Smooth muscle cell of bladder (primary cell): Measurements from ENCODE around the gene FCSK. TPM values are rescaled to one million over a fixed set of nuclear protein-coding genes. Genes with fewer than 3 reads are reported as not detected.

ENCODE experiments used
- total RNA-seq: library from RNA; depleted of rRNA; stranded (reverse); fragments of >200 nt; gene quantifications from 2 replicates; pipeline ENCODE4 v1.2.3, GENCODE V29; 2014

The FCSK gene
- total RNA-seq: 6.3 and 7.7 TPM in 2 replicates

DNA sequence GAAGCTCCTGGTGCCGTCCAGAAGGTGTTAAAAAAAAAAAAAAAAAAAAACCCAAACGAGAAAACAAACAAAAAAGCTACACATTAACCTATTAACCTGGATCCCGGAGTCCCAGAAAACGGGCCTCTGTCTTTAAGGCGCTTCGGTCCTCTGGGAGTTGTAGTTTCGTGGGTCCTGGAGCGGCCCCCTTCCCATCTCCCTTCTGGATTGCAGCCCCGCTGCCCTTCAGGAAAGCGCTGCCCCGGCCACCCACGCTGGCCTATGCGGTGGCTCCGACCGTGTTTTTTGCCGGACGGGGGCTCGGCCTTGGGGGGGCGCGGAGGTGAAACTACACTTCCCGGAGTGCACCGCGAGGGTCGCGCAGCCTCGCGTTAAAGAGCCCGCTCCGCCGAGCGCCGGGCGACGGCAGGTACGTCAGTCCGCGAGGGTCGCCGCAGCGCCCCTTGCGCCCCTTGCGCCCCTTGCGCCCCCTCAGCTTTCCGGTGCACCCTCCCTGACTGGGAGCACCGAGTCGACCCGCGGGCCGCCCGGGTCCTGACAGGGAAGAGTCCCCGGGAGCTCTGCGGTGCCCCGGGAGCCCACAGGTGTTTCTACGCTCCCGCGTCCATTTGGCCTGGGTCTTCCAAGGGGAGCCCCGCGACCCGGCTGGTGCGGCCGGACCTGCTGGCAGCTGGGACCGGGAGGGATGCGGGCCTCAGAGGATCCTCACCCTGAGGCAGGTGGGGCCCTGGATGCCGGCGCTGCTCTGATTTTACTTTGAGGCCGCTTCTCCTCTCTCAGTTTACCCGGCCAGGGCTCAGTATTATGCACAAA is at the start of gene FCSK:
TSS of gene FCSK (plus strand) at position 374 of the 813 bp plus-strand sequence. CDS start 8,596 bp downstream, outside the sequence.

DNA sequence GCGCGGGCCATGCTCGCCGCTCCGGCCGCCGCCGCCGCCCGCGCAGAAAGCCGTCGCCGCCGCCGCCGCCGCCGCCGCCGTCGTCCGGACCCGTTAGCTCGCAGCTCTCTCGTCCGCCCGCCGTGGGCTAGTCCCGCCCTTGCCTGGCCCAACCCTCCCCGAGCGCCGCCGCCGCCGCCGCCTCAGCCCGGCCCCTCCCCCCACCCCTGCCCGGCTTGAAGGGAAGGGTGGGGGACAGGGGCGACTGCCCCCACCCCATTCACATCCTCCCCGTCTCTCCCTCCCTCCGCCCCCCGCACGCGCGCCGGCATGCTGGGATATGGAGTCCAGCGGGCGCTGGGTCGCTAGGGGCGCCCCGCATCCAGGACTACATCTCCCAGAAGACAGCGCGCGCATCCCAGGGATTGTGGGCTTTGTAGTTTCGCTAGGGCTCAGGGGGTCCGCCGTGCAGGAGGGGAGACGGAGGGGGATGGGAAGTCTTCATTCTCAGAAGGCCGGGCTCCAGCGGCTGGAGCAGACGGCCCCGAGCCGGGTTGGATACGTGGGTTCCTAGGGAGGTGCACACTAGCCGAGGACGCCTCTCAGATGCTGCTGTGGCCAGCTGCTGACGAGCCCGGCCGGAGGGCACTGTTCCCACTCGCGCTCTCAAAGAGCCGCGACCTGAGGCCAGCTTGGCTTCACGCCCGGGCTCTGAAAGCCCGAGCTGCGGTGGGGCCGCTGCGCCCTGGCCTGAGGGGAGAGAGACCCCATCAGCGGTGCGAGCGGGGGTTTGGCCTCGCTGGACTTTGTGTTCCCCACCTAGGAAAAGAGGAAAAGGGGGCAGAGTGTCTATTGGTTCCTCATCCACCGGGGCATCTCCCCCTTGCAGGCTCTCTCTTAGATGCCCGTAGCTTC is 15.2 kb upstream of the FCSK start, which contains the start of gene ST3GAL2:
TSS of gene ST3GAL2 (minus strand) at position 132 of the 894 bp plus-strand sequence. CDS start 40,570 bp downstream, outside the sequence.

DNA sequence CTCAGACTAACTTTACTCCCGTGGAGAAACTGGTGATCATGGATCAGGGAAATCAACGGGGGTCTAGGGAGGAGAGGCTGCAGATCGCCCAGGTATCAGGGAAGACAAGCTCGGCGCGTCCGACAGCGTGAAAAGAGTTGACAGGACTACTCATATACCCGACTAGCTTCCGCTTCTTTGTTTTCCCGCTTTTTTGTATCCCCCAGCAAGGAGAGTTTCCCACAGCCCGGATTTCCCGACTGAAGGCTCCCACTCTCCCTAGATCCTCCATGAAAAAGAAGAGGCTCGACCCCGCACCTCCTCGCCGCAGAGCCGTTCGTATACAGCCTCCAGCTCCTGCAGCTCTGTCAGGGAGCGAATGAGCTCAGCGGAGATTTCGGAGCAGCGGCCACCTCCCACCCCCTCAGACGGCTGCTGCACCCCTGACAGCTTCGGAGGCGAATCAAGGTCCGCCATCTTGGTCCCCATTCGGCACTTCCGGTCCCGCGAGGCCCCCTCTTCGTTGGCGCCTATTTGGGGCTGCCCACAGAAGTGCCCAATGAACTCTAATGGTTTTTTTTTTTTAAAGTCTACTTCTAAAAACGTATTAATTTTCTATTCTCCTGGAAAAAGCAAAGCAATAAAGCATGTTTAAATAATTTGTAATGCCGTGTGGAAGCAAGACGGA is 68.8 kb downstream of the FCSK start, which contains the start of gene COG4:
TSS of gene COG4 (minus strand) at position 479 of the 667 bp plus-strand sequence. CDS start at position 468, 11 bp downstream.

DNA sequence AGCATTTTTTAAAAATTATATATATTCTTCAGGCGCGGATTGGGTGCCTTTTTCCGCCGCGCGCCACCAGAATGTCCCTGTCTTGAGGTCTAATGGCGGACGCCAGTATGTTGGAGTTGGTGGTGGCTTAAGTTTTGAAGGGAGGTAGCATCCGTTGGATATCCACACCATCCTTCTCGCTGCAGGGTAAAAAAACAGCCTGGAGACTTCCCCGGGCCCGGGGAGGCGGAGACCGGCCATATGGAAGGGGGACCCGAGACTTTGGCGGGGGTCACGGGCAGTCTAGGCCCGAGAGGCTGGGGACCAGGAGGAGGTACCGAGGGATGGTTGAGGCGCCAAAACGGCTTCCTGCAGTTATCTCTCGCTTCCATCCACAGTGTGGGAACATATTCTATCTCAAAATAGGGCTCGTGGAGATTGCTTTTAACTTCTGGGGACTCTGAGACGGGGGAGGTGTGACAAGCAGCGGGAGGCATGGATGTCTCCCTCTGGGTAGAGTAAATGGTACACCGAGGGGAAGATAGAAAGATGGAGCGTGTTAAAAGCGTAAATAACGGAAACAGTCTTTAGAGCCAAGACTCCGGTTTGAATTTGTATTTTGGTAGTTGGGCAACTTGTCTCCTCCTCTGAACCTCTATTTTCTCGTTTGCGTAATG is 69.5 kb downstream of the FCSK start, which contains the start of gene SF3B3:
TSS of gene SF3B3 (plus strand) at position 74 of the 656 bp plus-strand sequence. CDS start 2,841 bp downstream, outside the sequence.

Other genes starting within 250 kb of the FCSK start
- gene EXOSC6, start 202.7 kb upstream of the FCSK start, total RNA-seq: 23.3 and 24.0 TPM in 2 replicates
- 230 and 231 TPM in 2 replicates for gene AARS1, start 165.1 kb upstream of the FCSK start, total RNA-seq
- gene DDX19B, start 155.4 kb upstream of the FCSK start, total RNA-seq: 19.5 and 30.9 TPM in 2 replicates
- gene DDX19A, start 107.7 kb upstream of the FCSK start, total RNA-seq: 38.1 and 46.9 TPM in 2 replicates
- 21.6 and 22.8 TPM in 2 replicates for gene ST3GAL2, start 15.5 kb upstream of the FCSK start, total RNA-seq
- gene COG4, start 69.0 kb downstream of the FCSK start, total RNA-seq: 70.4 and 76.9 TPM in 2 replicates
- gene SF3B3, start 69.2 kb downstream of the FCSK start, total RNA-seq: 53.0 and 56.6 TPM in 2 replicates
- 4.1 and 5.3 TPM in 2 replicates for gene IL34, start 192.0 kb downstream of the FCSK start, total RNA-seq
- 12.5 and 14.3 TPM in 2 replicates for gene MTSS2, start 231.5 kb downstream of the FCSK start, total RNA-seq